Neural progenitor cell (in vitro differentiated cells): Measurements from ENCODE around the gene LCP1.

Experiments
- CTCF ChIP-seq: fragments of 200-600 bp; sonication (generic); IDR thresholded peaks from 2 replicates; pipeline ENCODE4 v1.5.1; 2017; ENCODE audit warnings: antibody characterized with exemption, mild to moderate bottlenecking
- EZH2 ChIP-seq: fragments of 200-600 bp; sonication (generic); IDR thresholded peaks from 2 replicates; pipeline ENCODE4 v1.6.1; 2017; ENCODE audit warnings: antibody characterized with exemption, mild to moderate bottlenecking, moderate library complexity

DNA sequence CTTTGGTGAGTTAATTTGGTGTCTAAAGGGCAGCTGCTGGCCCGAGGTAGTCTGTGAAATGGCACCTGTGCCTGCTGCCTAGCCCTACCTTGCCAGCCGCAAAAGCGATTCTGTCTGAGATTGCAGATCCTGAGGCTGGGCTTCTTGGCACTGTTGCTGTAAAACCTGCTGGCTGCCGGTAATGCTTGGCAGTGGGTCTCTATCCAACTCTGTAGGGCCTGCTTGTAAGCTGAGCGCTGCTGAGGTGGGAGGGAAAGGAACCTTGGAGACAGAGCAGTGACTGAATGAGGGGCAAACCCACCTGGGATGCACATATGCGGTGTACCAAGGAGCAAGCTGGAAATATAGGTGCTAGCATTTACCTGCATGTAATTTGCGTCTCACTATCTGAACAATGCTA is 11.7 kb downstream of the LCP1 start:
- TF ChIP-seq CTCF (no peak), EZH2 (no peak)
